H1 (cell line): ENCODE results near the gene SPATS1. TPM values are rescaled to one million over a fixed set of nuclear protein-coding genes. Genes with fewer than 3 reads are reported as not detected.
"Not testable (repeated sequence)": the region's sequence is repeated elsewhere in the genome, so short reads cannot be mapped to it uniquely, and the experiment has no call there.

Experiments
- CTCF ChIA-PET: fragments of 300-600 bp; sonication (Branson Sonifier 250); formaldehyde crosslinking; loops from one replicate; lab custom pipeline; 2021; ENCODE audit not compliant: partially characterized antibody; lab: Charles Lee
- POLR2A ChIA-PET: fragments of 300-600 bp; sonication (Branson Sonifier 250); formaldehyde crosslinking; loops from one replicate; lab custom pipeline; 2021; ENCODE audit warnings: inconsistent platforms; ENCODE audit not compliant: partially characterized antibody; lab: Charles Lee
- DNase-seq, 2 experiments: peaks; one replicate each; pipeline versions ENCODE4 v3.0.0 to v3.0.0-alpha.2; 2010 to 2022; ENCODE audit warnings: low spot score in 2 of 2, low read depth in 1 of 2, mixed read lengths in 1 of 2
- FAIRE-seq: peaks from 2 replicates; lab custom pipeline; 2011; peaks lifted over from hg19 to GRCh38; lab: Jason Lieb, UNC
- H2AFZ ChIP-seq: 2 replicates; pipeline ENCODE4 v1.8.1; 2012; ENCODE audit warnings: low read length, inconsistent platforms
- H2AK5ac ChIP-seq: 2 replicates; pipeline ENCODE4 v1.6.1; 2013; ENCODE audit warnings: low read depth, low read length
- H2BK120ac ChIP-seq: replicated peaks from 2 replicates; pipeline ENCODE3; 2013; ENCODE audit warnings: low read depth, low read length, inconsistent platforms
- H2BK12ac ChIP-seq: 2 replicates; pipeline ENCODE4 v1.6.1; 2013; ENCODE audit warnings: low read depth, low read length
- H2BK15ac ChIP-seq: 2 replicates; pipeline ENCODE4 v1.6.1; 2013; ENCODE audit warnings: low read length
- H2BK20ac ChIP-seq: 2 replicates; pipeline ENCODE4 v1.6.1; 2013; ENCODE audit warnings: low read length
- H2BK5ac ChIP-seq: 2 replicates; pipeline ENCODE4 v1.6.1; 2013; ENCODE audit warnings: low read depth, low read length
- H3K14ac ChIP-seq: 2 replicates; pipeline ENCODE4 v1.6.1; 2013; ENCODE audit warnings: inconsistent platforms; ENCODE audit not compliant: insufficient read length
- H3K18ac ChIP-seq: 2 replicates; pipeline ENCODE4 v1.6.1; 2013; ENCODE audit warnings: low read length; ENCODE audit errors: extremely low read depth
- H3K23ac ChIP-seq: 2 replicates; pipeline ENCODE4 v1.6.1; 2013; ENCODE audit warnings: inconsistent platforms; ENCODE audit not compliant: insufficient read length
- H3K23me2 ChIP-seq: 2 replicates; pipeline ENCODE4 v1.6.1; 2013; ENCODE audit warnings: low read depth, low read length
- H3K27ac ChIP-seq: 2 replicates; pipeline ENCODE4 v1.6.1; 2011; ENCODE audit warnings: low read depth, low read length, inconsistent platforms
- H3K27me3 ChIP-seq, 4 experiments: replicated peaks in 1 of 4; 1 replicate in 1 of 4; 2 replicates in 3 of 4; pipeline versions ENCODE4 v1.6.1 to v1.8.1; 2011 to 2013; ENCODE audit warnings: low read length in 3 of 4, mild to moderate bottlenecking in 3 of 4, inconsistent platforms in 2 of 4, mixed read lengths in 2 of 4, moderate library complexity in 1 of 4; ENCODE audit not compliant: control insufficient read depth in 3 of 4, insufficient read depth in 3 of 4; ENCODE audit errors: extremely low read depth in 1 of 4
- H3K36me3 ChIP-seq, 4 experiments: 2 replicates each; pipeline versions ENCODE4 v1.6.1 to v1.8.1; 2011 to 2013; ENCODE audit warnings: mild to moderate bottlenecking in 4 of 4, low read length in 3 of 4, moderate library complexity in 2 of 4, control low read depth in 1 of 4, inconsistent platforms in 1 of 4; ENCODE audit not compliant: insufficient read depth in 4 of 4, control insufficient read depth in 2 of 4
- H3K4ac ChIP-seq: replicated peaks from 2 replicates; pipeline ENCODE3; 2013; ENCODE audit warnings: low read length, low read depth, mixed read lengths, inconsistent platforms; ENCODE audit not compliant: insufficient read length
- H3K4me1 ChIP-seq, 4 experiments: replicated peaks in 1 of 4; 1 replicate in 1 of 4; 2 replicates in 3 of 4; pipeline versions ENCODE4 v1.6.1 to v1.8.1; 2011 to 2013; ENCODE audit warnings: low read length in 3 of 4, inconsistent platforms in 2 of 4, mixed read lengths in 1 of 4; ENCODE audit not compliant: insufficient read depth in 4 of 4, control insufficient read depth in 3 of 4
- H3K4me2 ChIP-seq, 2 experiments: 2 replicates each; pipeline versions ENCODE4 v1.6.1 to v1.8.1; 2011 to 2013; ENCODE audit warnings: low read depth in 2 of 2, low read length in 2 of 2, control low read depth in 1 of 2, inconsistent platforms in 1 of 2, mild to moderate bottlenecking in 1 of 2; ENCODE audit not compliant: insufficient read depth in 1 of 2
- H3K4me3 ChIP-seq, 4 experiments: fragments of 200-600, 300-600 bp in 1 of 4; sonication (generic), shearing (Covaris generic), sonication (Bioruptor Twin) in 1 of 4; 2 replicates each; pipeline versions ENCODE4 v1.5.1 to v1.8.1; 2011 to 2016; ENCODE audit warnings: low read length in 4 of 4, low read depth in 3 of 4, control low read depth in 2 of 4, inconsistent platforms in 2 of 4, mild to moderate bottlenecking in 2 of 4, mixed read lengths in 1 of 4, moderate library complexity in 1 of 4; ENCODE audit not compliant: insufficient read depth in 2 of 4; ENCODE audit errors: extremely low read depth in 1 of 4
- H3K56ac ChIP-seq: replicated peaks from 2 replicates; pipeline ENCODE3; 2013; ENCODE audit warnings: low read depth, mild to moderate bottlenecking, mixed read lengths, low read length, inconsistent platforms; ENCODE audit not compliant: insufficient read length
- H3K79me1 ChIP-seq: 2 replicates; pipeline ENCODE4 v1.6.1; 2013; ENCODE audit warnings: low read depth, low read length, control low read depth
- H3K79me2 ChIP-seq, 2 experiments: 2 replicates each; pipeline versions ENCODE4 v1.6.1 to v1.8.1; 2012 to 2013; ENCODE audit warnings: low read length in 2 of 2, mild to moderate bottlenecking in 2 of 2, inconsistent platforms in 1 of 2; ENCODE audit not compliant: insufficient read depth in 2 of 2, control insufficient read depth in 1 of 2
- H3K9ac ChIP-seq, 4 experiments: replicated peaks in 1 of 4; 1 replicate in 1 of 4; 2 replicates in 3 of 4; pipeline versions ENCODE4 v1.6.1 to v1.8.1; 2011 to 2013; ENCODE audit warnings: low read depth in 3 of 4, low read length in 3 of 4, control low read depth in 2 of 4, mild to moderate bottlenecking in 2 of 4, moderate library complexity in 2 of 4, inconsistent platforms in 1 of 4; ENCODE audit errors: extremely low read depth in 1 of 4
- H3K9me3 ChIP-seq, 2 experiments: 2 replicates each; pipeline versions ENCODE4 v1.6.1 to v1.8.1; 2012 to 2013; ENCODE audit warnings: mild to moderate bottlenecking in 2 of 2, moderate library complexity in 2 of 2, control low read depth in 1 of 2, inconsistent platforms in 1 of 2, low read depth in 1 of 2, low read length in 1 of 2, mixed read lengths in 1 of 2; ENCODE audit not compliant: insufficient read depth in 2 of 2
- H4K20me1 ChIP-seq, 2 experiments: replicated peaks in 1 of 2; 2 replicates each; pipeline versions ENCODE3 to v1.8.1; 2011 to 2013; ENCODE audit warnings: inconsistent platforms in 2 of 2, low read length in 2 of 2, mild to moderate bottlenecking in 1 of 2; ENCODE audit not compliant: insufficient read depth in 2 of 2, control insufficient read depth in 1 of 2
- H4K5ac ChIP-seq: 2 replicates; pipeline ENCODE4 v1.6.1; 2013; ENCODE audit warnings: low read length, low read depth, mixed read lengths, inconsistent platforms; ENCODE audit not compliant: insufficient read length
- H4K8ac ChIP-seq: 2 replicates; pipeline ENCODE4 v1.8.0; 2013; ENCODE audit warnings: mild to moderate bottlenecking, moderate library complexity, low read length, inconsistent platforms; ENCODE audit not compliant: insufficient read depth; ENCODE audit errors: extremely low read depth
- H4K91ac ChIP-seq: replicated peaks from 2 replicates; pipeline ENCODE3; 2013; ENCODE audit warnings: low read length, mixed read lengths, inconsistent platforms; ENCODE audit not compliant: insufficient read length
- WGBS, 2 experiments: shearing (Covaris generic) in 1 of 2; methylation state at CpG; one replicate each; pipeline versions ENCODE4 v1.1.6 to v1.1.7; 2013 to 2015; ENCODE audit warnings: low lambda C conversion rate in 2 of 2, mixed read lengths in 2 of 2, inconsistent platforms in 1 of 2, low coverage in 1 of 2, missing lambda C conversion rate in 1 of 2; ENCODE audit not compliant: insufficient replicate concordance in 2 of 2, insufficient coverage in 1 of 2, insufficient read length in 1 of 2; ENCODE audit errors: extremely low coverage in 1 of 2, missing lambda C conversion rate in 1 of 2; 5-methylcytosine and 5-hydroxymethylcytosine counted together
- polyA plus RNA-seq, 7 experiments: library from polyadenylated mRNA; depleted of rRNA in 3 of 7; stranded (reverse) in 5 of 7; unstranded in 2 of 7; fragments of >200 nt in 5 of 7; fragments of 200-250 nt in 2 of 7; gene quantifications; 1 replicate in 5 of 7; 2 replicates in 1 of 7; 4 replicates in 1 of 7; pipeline versions ENCODE4 v1.2.1 to v1.2.3, GENCODE V29; 2011 to 2013; ENCODE audit warnings: missing spikeins in 2 of 7, mixed read lengths in 2 of 7
- total RNA-seq: library from RNA; stranded (reverse); fragmentation: NEBNext Ultra II Directional; extraction: Animal tissue kit (Norgen Biotek cat#: 25700); gene quantifications from 2 replicates; pipeline ENCODE4 v1.2.1, GENCODE V29; 2021

Gene SPATS1
- total and polyA plus RNA-seq, 2 of the 8 experiments (the other 6 are each of a cell fraction or from before 2014, with no cell fraction given) = not detected

DNA sequence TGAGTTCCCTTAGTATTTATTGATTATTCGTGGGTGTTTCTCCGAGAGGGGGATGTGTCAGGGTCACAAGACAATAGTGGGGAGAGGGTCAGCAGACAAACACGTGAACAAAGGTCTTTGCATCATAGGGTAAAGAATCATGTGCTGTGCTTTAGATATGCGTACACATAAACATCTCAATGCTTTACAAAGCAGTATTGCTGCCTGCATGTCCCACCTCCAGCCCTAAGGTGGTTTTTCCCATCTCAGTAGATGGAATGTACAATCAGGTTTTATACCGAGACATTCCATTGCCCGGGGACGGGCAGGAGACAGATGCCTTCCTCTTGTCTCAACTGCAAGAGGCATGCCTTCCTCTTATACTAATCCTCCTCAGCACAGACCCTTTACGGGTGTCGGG lies 14.2 kb upstream of the SPATS1 start:
- ChIA-PET CTCF (interaction anchor here (1.1 to 5.9 kb wide), 7 partner anchors 10 to 72 kb away, joined by 3 to 44 read pairs (median 4); partner anchors contain the start of gene AARS2), POLR2A (interaction anchor here (1.5 to 2.0 kb wide), 3 partner anchors 15 to 81 kb away, joined by 6 to 13 read pairs (median 7); partner anchors contain the start of genes AARS2 and SLC35B2)
- H3K4ac ChIP-seq, H3K23me2 ChIP-seq, H3K14ac ChIP-seq, H3K27ac ChIP-seq, H4K5ac ChIP-seq, H2BK15ac ChIP-seq, H4K20me1 ChIP-seq, H3K79me1 ChIP-seq, H2BK5ac ChIP-seq, H2BK20ac ChIP-seq, H3K9me3 ChIP-seq, H3K27me3 ChIP-seq, H3K79me2 ChIP-seq, FAIRE-seq, H3K9ac ChIP-seq, H3K56ac ChIP-seq, H3K23ac ChIP-seq, H2AK5ac ChIP-seq, H3K18ac ChIP-seq, H4K91ac ChIP-seq, DNase-seq, H3K36me3 ChIP-seq, H2BK120ac ChIP-seq, H4K8ac ChIP-seq: not testable (repeated sequence)
- H3K4me3 ChIP-seq = 0 out of 8 replicates have a peak overlapping the region, but pooled peaks of 1 of the 4 experiments have one; percentile 17
- H3K4me1 ChIP-seq = peaks cover 0 to 11% (median 6%) of the 10 kb centered on the region in 4 experiments; a peak in 4 of 7 replicates
- H3K4me2 ChIP-seq = peak overlapping the region in 1 of 2 experiments; percentile 59; a peak in 2 of 4 replicates
- WGBS, 2 experiments = 56% methylated on average over 7 of the region's 9 CpGs; no CpG with 5 or more reads in 1 of the 2 experiments
- 0 out of 2 replicates have a peak overlapping the region, but pooled peaks have one; percentile 43 for H2BK12ac ChIP-seq
- H2AFZ ChIP-seq = 0 out of 2 replicates have a peak overlapping the region, but pooled peaks have one; percentile 57
